OCI-M2 (cell line): ENCODE results near the gene DOCK1.
"Not testable (repeated sequence)": the region's sequence is repeated elsewhere in the genome, so short reads cannot be mapped to it uniquely, and the experiment has no call there.

Experiments
- DNase-seq: peaks from one replicate; lab custom pipeline; 2025; ENCODE audit not compliant: unreplicated experiment; lab: John Stamatoyannopoulos, UW

Gene DOCK1

DNA sequence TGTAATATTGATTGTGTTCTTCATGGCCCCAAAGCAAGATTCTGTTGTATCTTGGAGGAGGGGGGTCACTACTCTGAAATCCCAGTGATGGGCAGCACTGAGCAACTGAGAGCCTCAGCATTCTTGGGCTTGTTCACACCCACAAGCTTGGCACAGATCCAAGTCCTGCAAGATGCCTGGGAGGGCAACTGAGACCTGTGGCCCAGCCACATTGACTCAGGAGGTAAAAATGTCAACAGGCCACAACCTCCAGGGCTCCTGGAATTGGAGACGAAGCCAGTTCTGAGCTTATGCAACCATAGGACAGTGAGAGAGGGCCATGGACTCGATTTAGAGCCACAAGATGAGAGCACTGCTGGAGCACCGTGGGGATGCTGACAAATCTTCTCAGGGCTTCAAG, 3.1 kb upstream of the DOCK1 start:
- no peak for DNase-seq

DNA sequence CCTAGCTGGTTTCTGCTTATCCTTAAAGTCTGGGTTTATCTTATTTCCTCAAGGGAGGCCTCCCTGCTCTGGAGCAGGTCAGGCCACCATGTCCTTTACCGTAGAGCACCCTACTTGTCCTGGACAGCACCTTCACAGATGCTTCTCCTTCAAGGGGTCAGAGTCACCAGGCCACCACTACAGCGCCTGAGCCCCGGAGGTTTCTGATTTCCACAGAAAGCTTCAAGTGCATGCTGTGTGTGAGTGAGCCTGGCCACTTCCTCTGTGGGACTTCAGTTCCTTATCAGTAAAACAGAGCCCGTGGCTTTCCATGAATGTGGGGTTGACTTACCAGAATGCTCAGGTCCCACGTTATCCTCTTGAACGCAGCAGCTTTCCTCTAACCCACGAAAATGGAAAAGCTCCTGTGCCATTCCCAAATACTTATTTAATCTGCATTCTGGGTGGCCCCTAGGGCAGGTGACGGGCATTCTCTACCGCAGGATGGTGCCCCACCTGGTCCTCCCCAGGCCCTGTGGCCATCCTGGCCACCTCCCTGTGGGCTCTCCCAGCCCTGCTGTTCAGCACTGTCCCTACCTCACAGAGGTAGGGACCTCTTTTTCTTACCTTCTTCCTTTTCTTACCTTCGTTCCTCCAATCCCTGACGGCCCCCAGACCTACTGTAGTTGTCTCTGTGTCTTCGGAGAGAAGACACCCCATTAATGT, 1.4 kb upstream of the DOCK1 start:
- no peak for DNase-seq

DNA sequence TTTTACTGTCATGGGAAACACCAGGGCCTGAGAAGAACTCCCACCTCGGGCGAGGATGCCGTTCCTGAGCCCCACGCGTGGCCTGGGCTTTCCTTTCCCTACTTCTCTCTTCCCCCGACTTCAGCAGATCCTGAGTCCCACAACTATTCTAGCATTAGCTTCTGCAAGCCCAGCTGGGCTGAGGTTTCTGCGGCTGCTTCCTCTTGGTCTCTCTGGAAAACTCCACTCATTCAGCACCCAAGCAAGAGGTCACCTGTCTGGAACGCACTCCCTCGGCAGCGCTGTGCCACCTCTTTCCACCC, 761 bp upstream of the DOCK1 start:
- no peak for DNase-seq

DNA sequence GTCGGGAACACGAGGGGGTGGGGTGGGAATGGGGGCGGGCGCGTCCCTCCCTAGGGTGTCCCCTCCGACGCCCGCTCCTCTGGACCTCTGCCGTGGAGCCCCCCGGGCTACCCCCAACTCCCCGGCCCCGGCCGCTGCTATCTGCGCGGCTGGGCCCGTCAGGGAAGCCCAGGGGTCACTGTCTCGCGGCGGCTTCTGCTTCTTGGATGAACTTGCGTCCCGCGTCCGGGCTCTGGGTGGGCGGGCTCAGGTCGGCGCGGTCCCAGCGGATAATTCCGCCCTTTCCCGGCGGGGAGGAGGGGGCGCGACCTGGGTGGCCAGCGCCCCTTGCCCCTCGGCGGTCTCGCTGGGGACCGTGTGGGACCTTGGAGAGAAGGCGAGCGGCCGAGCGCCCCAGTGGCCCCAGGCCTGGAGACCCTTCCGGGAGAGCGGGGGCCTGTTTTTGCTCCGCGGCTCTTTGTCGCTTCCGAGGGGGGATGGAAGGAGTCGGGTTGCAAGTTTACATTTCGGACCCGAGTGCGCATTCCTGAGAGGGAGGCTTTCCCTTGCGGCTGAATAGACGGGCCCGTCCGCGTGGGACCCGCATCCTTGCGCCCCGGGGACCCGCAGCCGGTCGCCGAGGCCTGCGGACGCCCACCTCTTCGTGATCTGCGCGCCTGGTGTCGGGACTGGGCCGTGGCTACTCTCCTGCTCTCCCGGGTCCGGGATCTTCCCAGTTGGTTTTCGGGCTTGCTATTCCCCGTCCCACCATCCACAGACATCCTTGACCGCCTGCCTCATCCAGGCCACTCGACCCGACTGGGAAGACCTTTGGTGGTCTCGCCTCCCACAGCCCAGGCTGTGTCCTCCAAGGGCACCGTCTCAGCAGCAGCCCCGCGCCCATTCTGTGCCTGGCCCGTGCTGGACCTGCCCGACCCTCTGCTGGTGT, 812 bp downstream of the DOCK1 start:
- no peak for DNase-seq

DNA sequence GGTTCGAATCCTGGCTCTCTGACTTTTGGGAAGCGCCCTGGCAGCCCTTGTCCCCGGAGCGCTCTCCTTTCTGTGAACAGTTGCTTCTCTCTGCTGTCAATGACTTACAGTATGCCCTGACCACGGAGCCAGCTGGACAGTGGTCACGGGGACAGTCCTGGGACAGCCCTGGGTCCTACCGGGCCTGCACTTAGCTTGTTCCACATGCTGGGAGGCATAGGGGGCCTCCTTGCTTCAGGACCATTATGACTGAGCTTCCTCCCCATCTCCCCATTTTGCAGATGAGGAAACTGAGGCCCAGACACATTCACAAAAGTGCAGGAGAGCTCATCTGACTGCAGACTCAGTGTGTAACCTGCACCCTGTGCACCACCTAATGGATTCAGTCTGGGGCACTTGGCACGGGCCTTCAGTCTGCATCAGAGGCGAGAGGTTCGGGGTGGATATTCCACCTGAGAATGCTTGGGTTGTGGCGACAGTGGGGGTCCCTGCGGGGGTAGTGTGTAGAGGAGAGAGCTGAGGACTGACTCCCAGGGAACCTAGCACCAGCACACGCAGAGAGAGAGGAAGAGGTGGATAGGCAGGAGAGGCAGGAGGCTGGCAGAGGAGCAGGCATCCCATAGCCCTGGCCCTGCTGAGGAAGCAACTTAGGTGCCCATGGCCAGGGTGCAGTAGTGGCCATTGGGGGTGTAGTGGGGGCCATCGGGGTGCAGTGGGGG, 1.6 kb downstream of the DOCK1 start:
- DNase-seq = no peak

DNA sequence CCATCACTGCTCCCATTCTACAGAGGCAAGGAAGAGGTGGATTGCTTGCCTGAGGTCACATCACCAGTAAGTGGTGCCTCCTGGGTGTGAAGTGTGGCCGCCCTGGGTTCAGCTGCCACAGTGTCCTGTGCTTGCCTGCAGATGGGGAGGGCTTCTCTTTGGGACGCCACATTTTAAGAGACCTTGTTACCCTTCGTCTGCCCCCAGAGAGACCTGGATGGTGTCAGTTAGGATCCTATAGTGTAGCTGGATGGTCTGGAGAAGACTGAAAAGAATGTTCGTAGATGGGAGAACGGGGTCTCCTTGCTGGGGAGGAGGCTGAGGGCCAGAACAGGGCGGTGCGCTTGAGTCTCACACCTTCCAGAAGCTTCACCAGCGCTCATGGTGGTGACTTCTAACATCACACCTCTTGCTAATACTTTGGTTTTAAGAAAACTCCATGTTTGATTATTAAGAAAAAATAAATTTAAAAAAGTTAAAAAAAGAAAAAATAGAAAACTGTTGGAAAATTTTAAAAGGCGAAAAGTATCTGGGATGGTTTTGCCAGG, 2.3 kb downstream of the DOCK1 start:
- no peak for DNase-seq

DNA sequence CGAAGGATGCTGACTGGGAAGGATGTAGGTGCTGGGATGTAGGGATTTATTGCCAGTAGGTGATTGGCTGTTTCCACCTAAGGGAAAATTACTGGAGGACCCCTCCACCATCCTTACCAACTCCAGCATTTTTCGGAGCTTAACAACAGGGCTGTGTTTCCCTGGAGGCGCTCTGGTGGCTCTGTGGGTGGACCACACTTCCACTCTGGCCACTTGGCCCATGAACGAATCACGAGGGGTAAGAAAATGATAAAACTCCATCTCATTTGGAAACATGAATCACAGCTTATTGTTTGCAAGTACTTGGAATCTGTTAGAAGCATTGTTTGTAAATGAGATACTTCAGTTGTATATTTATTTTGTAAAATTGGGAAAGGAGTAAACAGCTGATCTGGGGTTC, 3.0 kb downstream of the DOCK1 start:
- no peak for DNase-seq

DNA sequence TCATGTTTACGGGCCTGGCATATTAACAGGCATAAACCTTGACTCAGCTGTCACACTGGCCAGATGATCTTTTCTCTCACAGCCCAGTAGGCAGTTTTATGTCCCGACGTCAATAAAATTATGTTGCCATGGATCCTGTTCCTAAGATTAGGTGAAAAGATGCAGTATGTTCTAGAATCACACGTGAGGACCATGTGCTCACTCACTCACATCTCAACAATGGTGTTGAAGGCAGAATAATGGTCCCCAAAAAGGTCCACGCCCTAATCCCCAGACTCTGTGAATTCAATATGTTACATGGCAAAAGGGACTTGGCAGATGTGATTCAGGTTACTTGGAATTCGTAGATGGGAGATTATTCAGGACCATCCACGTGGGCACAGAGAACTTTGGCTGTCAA, 3.5 kb downstream of the DOCK1 start:
- DNase-seq = no peak

DNA sequence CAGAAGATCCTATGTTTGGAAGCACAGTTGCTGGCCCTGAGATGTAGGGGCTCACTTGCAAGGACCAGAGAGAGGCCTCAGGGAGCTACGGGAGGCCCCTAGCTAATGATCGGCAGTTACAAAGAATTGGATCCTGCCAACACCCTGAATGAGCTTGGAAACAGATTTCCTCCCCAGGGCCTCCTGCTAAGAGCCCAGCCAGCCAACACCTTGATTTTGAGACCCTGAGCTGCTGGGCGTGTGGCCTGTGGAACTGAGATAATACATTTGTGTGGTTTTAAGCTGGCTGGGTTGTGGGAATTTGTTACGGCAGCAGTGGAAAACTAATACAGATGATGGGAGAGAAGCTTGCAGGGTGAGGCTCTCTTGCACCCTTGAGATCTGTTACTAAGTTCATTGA, 3.9 kb downstream of the DOCK1 start:
- DNase-seq = no peak

DNA sequence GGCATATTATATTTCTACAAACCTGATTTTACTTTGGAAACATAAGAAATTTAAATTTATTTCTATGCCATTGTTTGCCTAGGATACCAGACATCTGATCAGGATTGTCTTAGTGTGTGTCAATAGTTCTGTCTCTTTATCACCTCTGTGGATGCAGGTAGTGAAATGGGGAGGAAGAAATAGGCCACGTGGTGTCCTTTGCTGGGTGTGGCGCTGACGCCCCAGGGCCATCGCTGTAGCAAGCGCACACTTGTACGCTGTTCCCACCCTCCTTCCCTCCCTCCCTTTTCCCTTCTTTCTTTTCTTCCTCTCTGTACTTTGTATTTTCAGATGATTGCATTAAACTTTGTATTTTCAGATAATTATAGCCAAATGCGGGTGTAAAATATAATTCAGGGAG, 5.0 kb downstream of the DOCK1 start:
- DNase-seq = no peak

DNA sequence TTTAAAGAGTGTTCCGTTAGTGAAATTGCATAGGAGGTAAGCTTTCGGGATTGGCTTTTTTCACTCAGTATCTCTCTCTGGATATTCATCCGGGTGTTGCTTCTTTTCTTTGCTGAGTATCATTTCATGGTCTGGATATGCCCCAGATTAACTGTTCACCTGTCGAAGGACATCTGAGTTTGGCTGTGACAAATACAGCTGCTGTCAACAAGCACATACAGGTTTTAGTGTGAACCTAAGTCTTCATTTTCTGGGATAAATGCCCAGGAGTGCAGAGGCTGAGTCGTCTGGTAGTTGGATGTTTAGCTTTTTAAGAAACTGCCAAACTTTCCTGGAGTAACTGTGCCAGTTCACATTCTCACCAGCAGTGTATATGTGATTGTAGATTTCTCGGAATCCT, 5.6 kb downstream of the DOCK1 start:
- no peak for DNase-seq

DNA sequence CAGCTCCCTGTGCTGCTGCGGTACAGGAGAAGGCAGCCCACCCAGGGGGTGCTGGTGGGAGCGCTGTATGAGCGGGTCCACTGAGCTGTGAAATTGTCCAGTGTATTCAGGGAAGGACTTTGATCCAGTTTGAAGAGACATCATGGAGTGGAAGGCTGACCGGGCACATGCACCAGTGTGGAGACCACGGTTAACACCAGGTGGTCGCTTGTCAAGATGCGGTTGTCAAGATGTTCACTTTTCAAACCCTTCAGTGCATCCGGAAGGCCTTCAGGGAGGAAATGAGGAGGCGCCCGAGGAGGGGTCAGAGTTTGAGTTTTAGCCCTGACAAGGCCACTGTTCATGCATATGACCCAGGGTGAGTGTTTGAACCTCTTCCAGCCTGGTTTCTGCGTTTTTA, 6.1 kb downstream of the DOCK1 start:
- DNase-seq = no peak

DNA sequence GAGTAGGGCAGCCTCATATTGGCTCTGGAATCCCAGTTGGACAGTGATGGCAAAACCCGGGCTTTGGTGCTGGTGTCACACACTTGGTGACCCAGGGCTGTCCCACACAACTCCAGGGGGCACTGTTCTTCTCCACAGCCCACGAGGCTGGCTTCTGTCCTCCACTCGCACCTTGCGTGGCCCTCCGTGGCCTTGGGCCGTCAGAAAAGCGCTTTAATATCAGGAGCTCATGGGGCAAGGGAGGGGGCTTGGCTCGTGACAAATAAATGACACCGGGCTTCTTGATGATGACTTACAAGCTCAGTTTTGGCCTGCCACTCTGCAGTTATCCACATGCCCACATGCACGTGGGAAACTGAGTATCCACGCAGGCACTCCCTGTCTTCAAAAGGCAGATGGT, 8.1 kb downstream of the DOCK1 start:
- no peak for DNase-seq

DNA sequence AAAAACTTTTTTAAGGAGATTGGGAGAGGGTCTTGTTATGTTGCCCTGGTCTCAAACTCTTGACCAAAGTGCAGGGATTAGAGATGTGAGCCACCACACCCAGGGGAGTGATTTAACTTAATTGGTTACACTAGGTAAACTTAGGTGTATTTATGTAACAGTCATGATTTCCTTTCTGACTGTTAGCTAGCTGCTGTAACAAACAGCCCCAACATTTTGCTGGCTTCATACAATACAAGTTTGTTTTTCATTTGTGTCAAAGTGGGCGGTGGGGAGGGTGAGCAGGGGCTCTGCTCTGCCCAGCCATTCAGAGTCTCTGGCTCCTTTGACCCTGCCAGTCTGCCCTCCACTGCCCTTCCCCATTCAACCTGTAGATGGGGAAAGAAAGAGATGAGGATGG, 9.3 kb downstream of the DOCK1 start:
- DNase-seq = no peak

DNA sequence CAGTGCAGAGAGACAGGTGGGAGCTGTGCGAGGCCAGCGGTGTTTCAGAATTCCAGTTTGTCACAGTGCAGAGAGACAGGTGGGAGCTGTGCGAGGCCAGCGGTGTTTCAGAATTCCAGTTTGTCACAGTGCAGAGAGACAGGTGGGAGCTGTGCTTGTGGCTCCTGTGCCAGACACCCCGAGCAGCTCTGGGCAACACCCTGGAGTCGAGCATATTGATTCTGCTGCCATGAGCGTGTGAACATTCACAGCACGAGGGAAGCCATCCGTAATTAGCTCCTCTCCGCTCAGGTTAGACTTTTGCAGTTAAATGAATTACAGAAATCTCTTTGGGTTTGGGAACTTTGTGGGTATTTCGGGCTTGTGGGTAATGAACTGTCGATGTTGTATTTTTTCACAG, 11.7 kb downstream of the DOCK1 start:
- not testable (repeated sequence) for DNase-seq

DNA sequence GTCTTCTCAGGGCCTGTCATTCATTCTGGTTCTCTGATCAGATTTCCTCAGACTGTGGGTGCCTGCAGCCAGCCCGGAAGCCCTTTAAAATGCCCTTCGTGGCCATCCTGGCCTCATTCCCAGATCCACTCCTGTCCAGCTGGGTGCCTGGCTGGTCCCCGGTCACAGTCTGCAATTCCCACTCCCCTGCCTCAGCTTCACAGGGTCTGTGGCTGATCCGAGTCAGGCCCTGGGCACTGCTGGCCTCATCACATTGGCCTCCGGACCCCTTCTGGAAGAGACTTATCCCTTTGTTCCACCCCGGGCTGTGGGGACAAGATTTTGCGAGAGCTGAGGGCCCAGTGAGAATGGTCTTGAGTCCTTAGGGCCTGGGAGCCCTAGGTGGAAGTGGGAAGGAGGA, 12.1 kb downstream of the DOCK1 start:
- DNase-seq = no peak

DNA sequence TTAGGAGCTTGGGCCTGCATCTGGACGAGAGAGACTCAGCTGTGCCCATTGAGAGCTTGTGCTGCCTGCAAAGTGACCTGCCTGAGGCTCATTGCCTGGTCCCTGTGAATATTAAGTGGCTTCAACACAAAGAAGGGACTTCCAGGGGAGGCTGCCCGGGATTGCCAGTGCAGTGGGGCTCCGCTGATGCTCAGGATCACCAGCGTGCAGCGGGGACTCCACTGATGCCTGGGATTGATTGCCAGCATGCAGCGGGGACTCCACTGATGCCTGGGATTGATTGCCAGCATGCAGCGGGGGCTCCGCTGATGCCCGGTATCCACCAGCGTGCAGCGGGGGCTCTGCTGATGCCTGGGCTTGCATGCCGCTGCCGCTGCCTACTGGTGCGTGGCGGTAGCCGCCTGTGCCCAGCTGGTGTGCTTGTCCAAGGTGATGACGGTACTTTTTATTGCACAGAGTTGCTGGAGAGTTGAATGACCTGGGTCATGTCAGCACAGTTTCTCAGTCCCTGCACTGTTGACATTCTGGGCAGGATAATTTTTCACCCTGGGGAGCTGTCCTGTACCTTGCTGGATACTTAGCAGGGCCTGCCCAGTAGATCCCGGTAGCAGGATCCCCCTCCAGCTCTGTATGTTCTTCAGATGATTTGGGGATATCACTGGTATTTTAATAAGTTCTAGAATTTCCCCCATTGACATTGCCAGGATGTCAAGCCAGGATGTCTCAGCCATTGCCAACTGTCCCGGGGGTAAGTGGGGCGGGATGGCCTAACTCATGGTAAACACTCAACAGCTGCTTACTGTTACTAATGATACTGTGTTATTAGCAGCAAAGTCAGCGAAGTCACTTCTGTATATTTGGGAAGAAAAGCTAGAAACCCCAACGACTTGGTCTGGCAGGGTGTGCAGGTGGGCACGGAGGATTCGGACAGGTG, 13.0 kb downstream of the DOCK1 start:
- DNase-seq = no peak

DNA sequence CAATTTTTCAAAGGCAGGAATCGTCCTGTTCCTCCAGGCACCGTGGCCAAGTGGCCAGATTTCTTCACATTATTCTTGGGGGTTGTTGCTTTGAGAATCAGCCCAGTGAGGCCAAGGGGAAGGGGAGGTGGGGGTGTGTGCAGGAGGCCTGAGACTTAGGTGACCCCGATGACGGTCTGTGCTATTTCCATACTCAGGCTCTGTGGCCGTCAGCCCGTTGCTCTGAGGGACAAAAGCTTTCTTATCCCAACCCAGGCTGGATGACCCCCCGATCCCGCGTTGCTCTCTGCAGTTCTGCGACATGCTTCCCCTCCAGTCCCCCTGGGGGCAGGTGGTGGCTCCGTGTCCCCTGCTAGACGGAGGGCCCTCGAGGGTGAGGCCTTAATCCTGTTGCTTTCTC, 14.2 kb downstream of the DOCK1 start:
- no peak for DNase-seq

DNA sequence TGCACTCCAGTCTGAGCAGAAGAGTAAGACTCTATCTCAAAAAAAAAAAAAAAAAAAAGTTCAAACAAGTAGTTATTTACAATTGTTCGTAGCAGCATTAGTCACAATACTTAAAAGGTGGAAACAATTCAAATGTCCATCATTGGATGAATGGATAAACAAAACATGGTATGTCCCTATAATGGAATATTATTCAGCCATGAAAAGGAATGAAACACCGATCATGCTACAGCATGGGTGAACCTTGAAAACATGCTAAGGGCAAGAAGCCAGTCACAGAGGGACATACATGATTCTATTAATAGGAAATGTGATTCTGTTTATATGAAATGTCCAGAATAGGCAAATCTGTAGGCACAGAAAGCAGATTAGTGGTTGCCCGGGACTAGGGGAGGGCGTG, 15.9 kb downstream of the DOCK1 start:
- no peak for DNase-seq

DNA sequence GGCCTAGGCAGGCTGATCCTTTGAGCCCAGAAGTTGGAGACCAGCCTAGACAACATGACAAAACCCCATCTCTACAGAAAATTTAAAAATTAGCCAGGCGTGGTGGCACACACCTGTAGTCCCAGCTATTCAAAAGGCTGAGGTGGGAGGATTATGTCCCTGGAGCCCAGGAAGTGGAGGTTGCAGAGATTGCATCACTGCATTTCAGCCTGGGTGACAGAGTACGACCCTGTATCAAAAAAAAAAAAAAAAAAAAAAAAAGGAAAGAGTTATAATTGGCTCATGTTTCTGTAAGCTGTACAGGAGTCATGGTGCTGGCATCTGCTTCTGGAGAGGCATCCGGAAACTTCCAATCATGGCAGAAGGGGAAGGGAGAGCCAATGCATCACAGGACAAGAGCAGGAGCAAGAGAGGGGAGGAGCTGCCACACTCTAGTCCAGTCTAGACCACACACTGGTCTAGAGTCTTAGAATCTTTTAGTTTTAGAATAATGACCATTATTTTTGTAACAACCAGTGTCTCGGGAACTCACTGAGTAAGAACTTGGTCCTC, 16.8 kb downstream of the DOCK1 start:
- DNase-seq = no peak
